Lower leg skin (tissue), 4 donors: Measurements from ENCODE around the gene WFDC10B. TPM values are rescaled to one million over a fixed set of nuclear protein-coding genes. Genes with fewer than 3 reads are reported as not detected.
"Not testable (repeated sequence)": the region's sequence is repeated elsewhere in the genome, so short reads cannot be mapped to it uniquely, and the experiment has no call there.

Experiments used
- DNase-seq, 2 donors: peaks; one replicate each; pipeline ENCODE4 v3.0.0-alpha.2; 2019; ENCODE audit warnings: low spot score in 2 of 2
- H3K4me3 ChIP-seq: fragments of 200-600 bp; sonication (generic); 2 replicates; pipeline ENCODE4 v1.5.1; 2017; ENCODE audit warnings: mild to moderate bottlenecking, low read depth; ENCODE audit not compliant: poor library complexity, severe bottlenecking
- CTCF ChIP-seq, 3 donors: fragments of 450-650 bp; IDR thresholded peaks; one replicate each; pipeline ENCODE4 v1.5.1; 2016; ENCODE audit warnings: antibody characterized with exemption in 3 of 3, mild to moderate bottlenecking in 3 of 3, moderate library complexity in 2 of 3
- POLR2A ChIP-seq, 2 donors: fragments of 450-650 bp; IDR thresholded peaks; one replicate each; pipeline ENCODE4 v1.6.1; 2016 to 2017; ENCODE audit warnings: antibody characterized with exemption in 2 of 2, mild to moderate bottlenecking in 1 of 2, moderate library complexity in 1 of 2
- WGBS, 2 donors: methylation state at CpG; one replicate each; pipeline ENCODE4 v1.1.5; 2018; 5-methylcytosine and 5-hydroxymethylcytosine counted together
- intact Hi-C: fragments of 100-400 bp; cut with DNase I; formaldehyde crosslinking; loops from one replicate; pipeline ENCODE4 v1.15.0; 2023; ENCODE audit warnings: low total_unique reads
- total RNA-seq, 4 donors: library from RNA; depleted of rRNA; stranded (reverse); fragments of >200 nt; gene quantifications; one replicate each; pipeline ENCODE4 v1.1.0, GENCODE V29; 2016

The WFDC10B gene
- total RNA-seq, 4 donors from 2014 or later = 0.54 to 1.9 TPM; not detected in 2

GRCh38 chr20:45672765-45673164 lies 32.1 kb downstream of the WFDC10B start:
- no peak for TF ChIP-seq POLR2A (IDR thresholded peaks at IDR 0.05)
- TF ChIP-seq CTCF (IDR thresholded peaks at IDR 0.05) = no peak
- intact Hi-C loops = no loop called here
- H3K4me3 ChIP-seq = no peak overlapping the region
- no peak for DNase-seq

DNA sequence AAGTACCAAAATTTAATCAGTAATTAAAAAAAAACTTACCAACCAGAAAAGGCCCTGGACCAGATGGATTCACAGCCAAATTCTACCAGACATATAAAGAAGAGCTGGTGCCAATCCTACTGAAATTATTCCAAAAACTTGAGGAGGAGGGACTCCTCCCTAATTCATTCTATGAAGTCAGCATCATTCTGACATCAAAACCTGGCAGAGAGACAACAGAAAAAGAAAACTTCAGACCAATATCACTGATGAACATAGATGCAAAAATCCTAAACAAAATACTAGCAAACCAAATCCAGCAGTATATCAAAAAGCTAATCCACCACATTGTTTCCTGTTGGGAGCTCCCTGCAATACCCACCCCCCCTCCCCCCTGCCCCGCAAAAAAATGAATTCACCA lies 34.7 kb downstream of the WFDC10B start, which contains the start of gene WFDC11:
WFDC11 (minus strand) TSS at position 101 of the 400 bp plus-strand sequence. CDS start 19,639 bp downstream, outside the sequence.
- intact Hi-C loops = no loop called here
- TF ChIP-seq POLR2A (IDR thresholded peaks at IDR 0.05) (no peak), CTCF (IDR thresholded peaks at IDR 0.05) (no peak)
- no peak for DNase-seq
- WGBS, 2 donors = 54 to 83% methylated on average over 1 of the region's 1 CpG
- no peak within 1 kb of the TSS for H3K4me3 ChIP-seq

DNA sequence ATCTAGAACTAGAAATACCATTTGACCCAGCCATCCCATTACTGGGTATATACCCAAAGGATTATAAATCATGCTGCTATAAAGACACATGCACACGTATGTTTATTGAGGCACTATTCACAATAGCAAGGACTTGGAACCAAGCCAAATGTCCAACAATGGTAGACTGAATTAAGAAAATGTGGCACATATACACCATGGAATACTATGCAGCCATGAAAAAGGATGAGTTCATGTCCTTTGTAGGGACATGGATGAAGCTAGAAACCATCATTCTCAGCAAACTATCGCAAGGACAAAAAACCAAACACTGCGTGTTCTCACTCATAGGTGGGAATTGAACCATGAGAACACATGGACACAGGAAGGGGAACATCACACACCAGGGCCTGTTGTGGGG lies 47.8 kb downstream of the WFDC10B start:
- DNase-seq, H3K4me3 ChIP-seq, intact Hi-C loops: not testable (repeated sequence)
- 78 to 86% methylated on average over 3 of the region's 3 CpGs for WGBS, 2 donors

DNA sequence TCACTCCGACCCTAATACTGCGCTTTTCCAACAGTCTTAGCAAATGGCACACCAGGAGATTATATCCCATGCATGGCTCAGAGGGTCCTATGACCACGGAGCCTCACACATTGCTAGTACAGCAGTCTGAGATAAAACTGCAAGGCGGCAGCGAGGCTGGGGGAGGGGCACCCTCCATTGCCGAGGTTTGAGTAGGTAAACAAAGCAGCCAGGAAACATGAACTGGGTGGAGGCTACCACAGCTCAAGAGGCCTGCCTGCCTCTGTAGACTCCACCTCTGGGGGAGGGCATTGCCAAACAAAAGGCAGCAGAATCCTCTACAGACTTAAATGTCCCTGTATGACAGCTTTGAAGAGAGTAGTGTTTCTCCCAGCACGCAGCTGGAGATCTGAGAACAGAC lies 53.1 kb downstream of the WFDC10B start:
- 75 to 85% methylated on average over 7 of the region's 7 CpGs for WGBS, 2 donors
- intact Hi-C loops, DNase-seq, H3K4me3 ChIP-seq: not testable (repeated sequence)

GRCh38 chr20:45649312-45649863 lies 55.4 kb downstream of the WFDC10B start:
- DNase-seq = no peak
- no peak overlapping the region for H3K4me3 ChIP-seq
- 83 to 85% methylated on average over 6 of the region's 6 CpGs for WGBS, 2 donors
- no peak for TF ChIP-seq CTCF (IDR thresholded peaks at IDR 0.05)
- TF ChIP-seq POLR2A (IDR thresholded peaks at IDR 0.05) = no peak
- intact Hi-C loops = no loop called here

GRCh38 chr20:45647441-45648050 lies 57.3 kb downstream of the WFDC10B start:
- no peak for DNase-seq
- no peak overlapping the region for H3K4me3 ChIP-seq
- TF ChIP-seq POLR2A (IDR thresholded peaks at IDR 0.05) (no peak), CTCF (IDR thresholded peaks at IDR 0.05) (no peak)
- intact Hi-C loops = no loop called here
- 60 to 93% methylated on average over 1 of the region's 1 CpG for WGBS, 2 donors

DNA sequence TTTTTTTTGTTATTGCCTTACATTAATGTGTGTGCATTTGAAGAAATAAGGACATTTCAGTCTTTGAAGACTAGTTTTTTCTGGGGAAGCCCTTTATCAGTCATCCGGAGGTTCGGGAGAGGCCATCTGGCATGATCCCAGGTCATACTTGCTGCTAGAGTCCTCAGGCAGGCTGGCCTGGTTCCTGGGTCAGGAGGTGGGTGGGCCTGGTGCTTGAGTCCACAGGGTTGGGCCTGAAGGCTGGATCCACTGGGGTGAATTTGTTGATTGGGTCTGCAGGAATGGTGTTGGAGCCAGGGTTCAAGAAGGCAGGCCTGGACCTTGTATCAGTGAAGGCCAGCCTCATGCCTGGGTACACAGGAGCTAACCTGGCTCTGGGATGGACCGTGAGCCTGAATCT lies 57.9 kb downstream of the WFDC10B start:
- TF ChIP-seq CTCF (IDR thresholded peaks at IDR 0.05) (no peak), POLR2A (IDR thresholded peaks at IDR 0.05) (no peak)
- no peak for DNase-seq
- no peak overlapping the region for H3K4me3 ChIP-seq
- 75 to 80% methylated on average over 3 of the region's 3 CpGs for WGBS, 2 donors
- intact Hi-C loops = no loop called here

GRCh38 chr20:45645869-45646268 lies 59.0 kb downstream of the WFDC10B start:
- H3K4me3 ChIP-seq, DNase-seq, intact Hi-C loops: not testable (repeated sequence)
- WGBS, 2 donors = 93 to 98% methylated on average over 18 of the region's 28 CpGs

GRCh38 chr20:45641076-45641475 lies 63.7 kb downstream of the WFDC10B start:
- DNase-seq, H3K4me3 ChIP-seq, intact Hi-C loops: not testable (repeated sequence)
- 97% methylated on average over 24 of the region's 24 CpGs for WGBS, 2 donors
